ENCODE measurements around the gene S100A10.

DNA sequence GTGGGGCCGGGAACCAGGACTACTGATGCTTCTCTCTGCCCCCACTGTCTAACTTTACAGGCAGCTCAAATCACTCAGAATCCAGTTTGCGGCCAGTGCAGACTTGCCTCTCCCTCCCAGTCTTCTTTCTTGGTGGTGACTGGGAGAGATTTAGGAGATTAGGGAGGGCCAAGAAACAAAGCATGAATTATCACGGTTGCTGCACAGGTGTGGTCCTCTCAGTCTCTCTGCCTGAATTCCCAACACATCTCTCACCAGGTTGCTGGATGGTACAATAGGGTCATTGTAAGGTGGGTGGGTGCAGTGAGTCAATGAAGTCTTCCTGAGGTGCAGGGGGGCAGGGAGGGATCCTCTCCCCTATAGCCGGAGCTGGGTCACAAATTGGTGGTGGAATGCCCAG, 30.6 kb upstream of the S100A10 start:
- TF ChIP-seq, protein P1, sequence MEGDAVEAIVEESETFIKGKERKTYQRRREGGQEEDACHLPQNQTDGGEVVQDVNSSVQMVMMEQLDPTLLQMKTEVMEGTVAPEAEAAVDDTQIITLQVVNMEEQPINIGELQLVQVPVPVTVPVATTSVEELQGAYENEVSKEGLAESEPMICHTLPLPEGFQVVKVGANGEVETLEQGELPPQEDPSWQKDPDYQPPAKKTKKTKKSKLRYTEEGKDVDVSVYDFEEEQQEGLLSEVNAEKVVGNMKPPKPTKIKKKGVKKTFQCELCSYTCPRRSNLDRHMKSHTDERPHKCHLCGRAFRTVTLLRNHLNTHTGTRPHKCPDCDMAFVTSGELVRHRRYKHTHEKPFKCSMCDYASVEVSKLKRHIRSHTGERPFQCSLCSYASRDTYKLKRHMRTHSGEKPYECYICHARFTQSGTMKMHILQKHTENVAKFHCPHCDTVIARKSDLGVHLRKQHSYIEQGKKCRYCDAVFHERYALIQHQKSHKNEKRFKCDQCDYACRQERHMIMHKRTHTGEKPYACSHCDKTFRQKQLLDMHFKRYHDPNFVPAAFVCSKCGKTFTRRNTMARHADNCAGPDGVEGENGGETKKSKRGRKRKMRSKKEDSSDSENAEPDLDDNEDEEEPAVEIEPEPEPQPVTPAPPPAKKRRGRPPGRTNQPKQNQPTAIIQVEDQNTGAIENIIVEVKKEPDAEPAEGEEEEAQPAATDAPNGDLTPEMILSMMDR (conservative IDR thresholded peaks at IDR 0.05; ENCODE audit: low read depth, low read length), result no peak
- TF ChIP-seq MAZ (IDR thresholded peaks at IDR 0.05; ENCODE audit: borderline replicate concordance, low read depth, low read length) (no peak), FOS (IDR thresholded peaks at IDR 0.05; ENCODE audit: low read depth, low read length) (no peak), POLR2A (IDR thresholded peaks at IDR 0.05; ENCODE audit: low read depth, low read length) (no peak), MXI1 (IDR thresholded peaks at IDR 0.05; ENCODE audit: borderline replicate concordance, low read depth, low read length) (no peak), MAFK (IDR thresholded peaks at IDR 0.05; ENCODE audit: low read depth, low read length) (no peak)

All from IMR-90 (cell line).